ENCODE data around the gene ASIP. TPM values are rescaled to one million over a fixed set of nuclear protein-coding genes. Genes with fewer than 3 reads are reported as not detected.
"Not testable (repeated sequence)": the region's sequence is repeated elsewhere in the genome, so short reads cannot be mapped to it uniquely, and the experiment has no call there.

The ASIP gene
- polyA plus RNA-seq, 4 donors, result 0.09 to 3.8 (median 0.30) TPM; not detected in 1

- FAIRE-seq, result no peak
- no peak for DNase-seq
- Histone ChIP-seq H3K27me3 (ENCODE audit: control insufficient read depth in 3 of 3, insufficient read depth in 3 of 3, low read length in 3 of 3) (no peaks in the 10 kb centered on the region), H3K36me3 (ENCODE audit: control insufficient read depth in 3 of 3, insufficient read depth in 2 of 3, low read depth in 1 of 3, low read length in 3 of 3) (peaks cover 6 to 90% (median 7%) of the 10 kb centered on the region in 3 donors), H3K9me3 (ENCODE audit: control insufficient read depth in 2 of 2, insufficient read depth in 1 of 2, low read depth in 1 of 2, low read length in 1 of 2) (no peaks in the 10 kb centered on the region), H3K4me1 (ENCODE audit: control insufficient read depth in 3 of 3, insufficient read depth in 2 of 3, low read depth in 1 of 3, low read length in 2 of 3) (no peaks in the 10 kb centered on the region), H3K27ac (ENCODE audit: low read depth in 1 of 3, low read length in 2 of 3) (no peak overlapping the region), H3K4me3 (ENCODE audit: low read depth in 1 of 3, low read length in 3 of 3) (no peak overlapping the region)
- 88 to 96% (median 93%) methylated on average over 1 of the region's 1 CpG for WGBS, 3 donors
Measured at GRCh38 chr20:34283844-34284243, 42.6 kb downstream of the ASIP start.

GRCh38 chr20:34285450-34285849, 44.2 kb downstream of the ASIP start:
- Histone ChIP-seq H3K27me3 (ENCODE audit: control insufficient read depth in 3 of 3, insufficient read depth in 3 of 3, low read length in 3 of 3) (no peaks in the 10 kb centered on the region), H3K4me3 (ENCODE audit: low read depth in 1 of 3, low read length in 3 of 3) (no peak overlapping the region), H3K9me3 (ENCODE audit: control insufficient read depth in 2 of 2, insufficient read depth in 1 of 2, low read depth in 1 of 2, low read length in 1 of 2) (no peaks in the 10 kb centered on the region), H3K4me1 (ENCODE audit: control insufficient read depth in 3 of 3, insufficient read depth in 2 of 3, low read depth in 1 of 3, low read length in 2 of 3) (no peaks in the 10 kb centered on the region), H3K27ac (ENCODE audit: low read depth in 1 of 3, low read length in 2 of 3) (no peak overlapping the region), H3K36me3 (ENCODE audit: control insufficient read depth in 3 of 3, insufficient read depth in 2 of 3, low read depth in 1 of 3, low read length in 3 of 3) (peaks cover 6 to 92% (median 10%) of the 10 kb centered on the region in 3 donors)
- no peak for FAIRE-seq
- WGBS, 3 donors, result 92 to 95% (median 95%) methylated on average over 16 of the region's 16 CpGs
- DNase-seq, result no peak

- not testable (repeated sequence) for H3K4me3 ChIP-seq (ENCODE audit: low read depth in 1 of 3, low read length in 3 of 3); FAIRE-seq; H3K27me3 ChIP-seq (ENCODE audit: control insufficient read depth in 3 of 3, insufficient read depth in 3 of 3, low read length in 3 of 3); H3K9me3 ChIP-seq (ENCODE audit: control insufficient read depth in 2 of 2, insufficient read depth in 1 of 2, low read depth in 1 of 2, low read length in 1 of 2); DNase-seq; H3K4me1 ChIP-seq (ENCODE audit: control insufficient read depth in 3 of 3, insufficient read depth in 2 of 3, low read depth in 1 of 3, low read length in 2 of 3); H3K27ac ChIP-seq (ENCODE audit: low read depth in 1 of 3, low read length in 2 of 3)
- 94 to 96% (median 95%) methylated on average over 5 of the region's 5 CpGs for WGBS, 3 donors
- peaks cover 9 to 93% (median 13%) of the 10 kb centered on the region in 3 donors for H3K36me3 ChIP-seq (ENCODE audit: control insufficient read depth in 3 of 3, insufficient read depth in 2 of 3, low read depth in 1 of 3, low read length in 3 of 3)
Measured at GRCh38 chr20:34287500-34287899, 46.3 kb downstream of the ASIP start.

- Histone ChIP-seq H3K27me3 (ENCODE audit: control insufficient read depth in 3 of 3, insufficient read depth in 3 of 3, low read length in 3 of 3) (no peaks in the 10 kb centered on the region), H3K4me3 (ENCODE audit: low read depth in 1 of 3, low read length in 3 of 3) (no peak overlapping the region), H3K27ac (ENCODE audit: low read depth in 1 of 3, low read length in 2 of 3) (no peak overlapping the region), H3K9me3 (ENCODE audit: control insufficient read depth in 2 of 2, insufficient read depth in 1 of 2, low read depth in 1 of 2, low read length in 1 of 2) (no peaks in the 10 kb centered on the region), H3K4me1 (ENCODE audit: control insufficient read depth in 3 of 3, insufficient read depth in 2 of 3, low read depth in 1 of 3, low read length in 2 of 3) (no peaks in the 10 kb centered on the region), H3K36me3 (ENCODE audit: control insufficient read depth in 3 of 3, insufficient read depth in 2 of 3, low read depth in 1 of 3, low read length in 3 of 3) (peaks cover 5 to 93% (median 8%) of the 10 kb centered on the region in 3 donors)
- 96 to 98% (median 97%) methylated on average over 11 of the region's 11 CpGs for WGBS, 3 donors
- DNase-seq, result no peak
- no peak for FAIRE-seq
Measured at GRCh38 chr20:34290471-34290870, 49.2 kb downstream of the ASIP start.

GRCh38 chr20:34292496-34292895, 51.3 kb downstream of the ASIP start:
- H3K27me3 ChIP-seq (ENCODE audit: control insufficient read depth in 3 of 3, insufficient read depth in 3 of 3, low read length in 3 of 3), result no peaks in the 10 kb centered on the region
- H3K36me3 ChIP-seq (ENCODE audit: control insufficient read depth in 3 of 3, insufficient read depth in 2 of 3, low read depth in 1 of 3, low read length in 3 of 3), result peaks cover 5 to 80% (median 8%) of the 10 kb centered on the region in 3 donors
- no peaks in the 10 kb centered on the region for H3K9me3 ChIP-seq (ENCODE audit: control insufficient read depth in 2 of 2, insufficient read depth in 1 of 2, low read depth in 1 of 2, low read length in 1 of 2)
- WGBS, 3 donors, result 87 to 95% (median 94%) methylated on average over 3 of the region's 3 CpGs
- FAIRE-seq (no peak), DNase-seq (no peak)
- H3K27ac ChIP-seq (ENCODE audit: low read depth in 1 of 3, low read length in 2 of 3), result no peak overlapping the region
- no peak overlapping the region for H3K4me3 ChIP-seq (ENCODE audit: low read depth in 1 of 3, low read length in 3 of 3)
- H3K4me1 ChIP-seq (ENCODE audit: control insufficient read depth in 3 of 3, insufficient read depth in 2 of 3, low read depth in 1 of 3, low read length in 2 of 3), result no peaks in the 10 kb centered on the region

- 89 to 97% (median 92%) methylated on average over 5 of the region's 5 CpGs for WGBS, 3 donors
- no peak for FAIRE-seq
Measured at GRCh38 chr20:34293119-34293518, 51.9 kb downstream of the ASIP start.

GRCh38 chr20:34293589-34293988, 52.4 kb downstream of the ASIP start:
- DNase-seq (no peak), FAIRE-seq (no peak)
- H3K4me3 ChIP-seq (ENCODE audit: low read depth in 1 of 3, low read length in 3 of 3), result no peak overlapping the region
- WGBS, 3 donors, result 80 to 87% (median 86%) methylated on average over 7 of the region's 7 CpGs
- H3K4me1 ChIP-seq (ENCODE audit: control insufficient read depth in 3 of 3, insufficient read depth in 2 of 3, low read depth in 1 of 3, low read length in 2 of 3), result no peaks in the 10 kb centered on the region
- H3K9me3 ChIP-seq (ENCODE audit: control insufficient read depth in 2 of 2, insufficient read depth in 1 of 2, low read depth in 1 of 2, low read length in 1 of 2), result no peaks in the 10 kb centered on the region
- H3K36me3 ChIP-seq (ENCODE audit: control insufficient read depth in 3 of 3, insufficient read depth in 2 of 3, low read depth in 1 of 3, low read length in 3 of 3), result peaks cover 5 to 70% (median 8%) of the 10 kb centered on the region in 3 donors
- H3K27ac ChIP-seq (ENCODE audit: low read depth in 1 of 3, low read length in 2 of 3), result no peak overlapping the region
- no peaks in the 10 kb centered on the region for H3K27me3 ChIP-seq (ENCODE audit: control insufficient read depth in 3 of 3, insufficient read depth in 3 of 3, low read length in 3 of 3)

More at GRCh38 chr20:34293119-34293518, 51.9 kb downstream of the ASIP start:
- H3K27me3 ChIP-seq (ENCODE audit: control insufficient read depth in 3 of 3, insufficient read depth in 3 of 3, low read length in 3 of 3), result no peaks in the 10 kb centered on the region
- H3K4me1 ChIP-seq (ENCODE audit: control insufficient read depth in 3 of 3, insufficient read depth in 2 of 3, low read depth in 1 of 3, low read length in 2 of 3), result no peaks in the 10 kb centered on the region
- peaks cover 5 to 74% (median 8%) of the 10 kb centered on the region in 3 donors for H3K36me3 ChIP-seq (ENCODE audit: control insufficient read depth in 3 of 3, insufficient read depth in 2 of 3, low read depth in 1 of 3, low read length in 3 of 3)
- H3K27ac ChIP-seq (ENCODE audit: low read depth in 1 of 3, low read length in 2 of 3), result no peak overlapping the region
- no peaks in the 10 kb centered on the region for H3K9me3 ChIP-seq (ENCODE audit: control insufficient read depth in 2 of 2, insufficient read depth in 1 of 2, low read depth in 1 of 2, low read length in 1 of 2)
- no peak for DNase-seq
- no peak overlapping the region for H3K4me3 ChIP-seq (ENCODE audit: low read depth in 1 of 3, low read length in 3 of 3)

GRCh38 chr20:34294563-34294962, 53.3 kb downstream of the ASIP start:
- DNase-seq (no peak), FAIRE-seq (no peak)
- Histone ChIP-seq H3K9me3 (ENCODE audit: control insufficient read depth in 2 of 2, insufficient read depth in 1 of 2, low read depth in 1 of 2, low read length in 1 of 2) (no peaks in the 10 kb centered on the region), H3K4me1 (ENCODE audit: control insufficient read depth in 3 of 3, insufficient read depth in 2 of 3, low read depth in 1 of 3, low read length in 2 of 3) (no peaks in the 10 kb centered on the region), H3K27ac (ENCODE audit: low read depth in 1 of 3, low read length in 2 of 3) (no peak overlapping the region), H3K4me3 (ENCODE audit: low read depth in 1 of 3, low read length in 3 of 3) (no peak overlapping the region), H3K36me3 (ENCODE audit: control insufficient read depth in 3 of 3, insufficient read depth in 2 of 3, low read depth in 1 of 3, low read length in 3 of 3) (peaks cover 5 to 69% (median 8%) of the 10 kb centered on the region in 3 donors), H3K27me3 (ENCODE audit: control insufficient read depth in 3 of 3, insufficient read depth in 3 of 3, low read length in 3 of 3) (no peaks in the 10 kb centered on the region)
- WGBS, 3 donors, result 96 to 97% (median 96%) methylated on average over 7 of the region's 7 CpGs

- no peak overlapping the region for H3K27ac ChIP-seq (ENCODE audit: low read depth in 1 of 3, low read length in 2 of 3)
- 96 to 97% (median 97%) methylated on average over 23 to 24 of the region's 24 CpGs for WGBS, 3 donors
- H3K9me3 ChIP-seq (ENCODE audit: control insufficient read depth in 2 of 2, insufficient read depth in 1 of 2, low read depth in 1 of 2, low read length in 1 of 2), result no peaks in the 10 kb centered on the region
- DNase-seq (no peak), FAIRE-seq (no peak)
- H3K27me3 ChIP-seq (ENCODE audit: control insufficient read depth in 3 of 3, insufficient read depth in 3 of 3, low read length in 3 of 3), result no peaks in the 10 kb centered on the region
- H3K4me1 ChIP-seq (ENCODE audit: control insufficient read depth in 3 of 3, insufficient read depth in 2 of 3, low read depth in 1 of 3, low read length in 2 of 3), result no peaks in the 10 kb centered on the region
- no peak overlapping the region for H3K4me3 ChIP-seq (ENCODE audit: low read depth in 1 of 3, low read length in 3 of 3)
- H3K36me3 ChIP-seq (ENCODE audit: control insufficient read depth in 3 of 3, insufficient read depth in 2 of 3, low read depth in 1 of 3, low read length in 3 of 3), result peaks cover 5 to 62% (median 5%) of the 10 kb centered on the region in 3 donors
Measured at GRCh38 chr20:34295284-34295683, 54.1 kb downstream of the ASIP start.
